ENCODE results near the gene ZNF839.
"Not testable (repeated sequence)": the region's sequence is repeated elsewhere in the genome, so short reads cannot be mapped to it uniquely, and the experiment has no call there.

The ZNF839 gene

GRCh38 chr14:102333795-102334705 lies 14.5 kb downstream of the ZNF839 start:
- no peak overlapping the region for H3K4me3 ChIP-seq (ENCODE audit: low read depth, low read length)

GRCh38 chr14:102335163-102335562 lies 15.6 kb downstream of the ZNF839 start:
- H3K4me3 ChIP-seq (ENCODE audit: low read depth, low read length), result no peak overlapping the region

DNA sequence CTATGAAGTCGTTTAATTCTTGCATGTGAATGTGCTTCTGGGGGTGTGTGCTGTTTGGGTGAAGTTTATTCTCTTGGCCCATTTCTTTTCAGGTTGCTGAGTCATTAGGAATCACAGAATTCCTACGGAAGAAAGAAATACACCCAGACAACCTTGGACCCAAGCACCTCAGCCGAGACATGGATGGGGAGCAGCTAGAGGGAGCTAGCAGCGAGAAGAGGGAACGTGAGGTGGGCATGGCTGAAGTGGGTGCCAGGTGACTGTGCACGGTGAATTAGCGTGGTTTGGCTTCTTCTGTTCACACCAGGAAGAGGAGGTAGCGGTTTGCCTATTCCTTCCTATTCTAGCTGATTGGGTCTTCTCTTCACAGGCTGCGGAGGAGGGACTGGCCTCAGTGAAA lies 19.2 kb downstream of the ZNF839 start:
- no peak overlapping the region for H3K4me3 ChIP-seq (ENCODE audit: low read depth, low read length)

GRCh38 chr14:102341566-102341965 lies 22.0 kb downstream of the ZNF839 start:
- no peak overlapping the region for H3K4me3 ChIP-seq (ENCODE audit: low read depth, low read length)

DNA sequence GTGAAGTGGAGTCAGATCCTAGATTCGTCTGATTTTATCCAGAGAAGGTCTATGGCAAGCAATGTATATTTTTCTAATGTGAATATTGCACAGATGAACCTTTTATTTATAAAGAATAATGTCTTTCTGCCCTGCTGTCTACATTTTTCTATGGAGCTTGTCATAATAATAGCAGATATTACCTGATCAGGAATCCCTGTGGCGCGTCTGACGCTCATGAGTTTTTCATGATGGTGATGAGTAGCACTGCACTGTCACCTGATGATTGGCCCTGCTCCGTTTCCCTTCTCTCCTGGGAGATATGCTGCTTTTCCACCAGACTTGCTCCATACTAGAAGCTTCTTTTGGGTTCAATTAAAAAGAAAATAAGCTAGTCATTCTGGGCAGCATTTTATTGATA lies 22.7 kb downstream of the ZNF839 start:
- no peak overlapping the region for H3K4me3 ChIP-seq (ENCODE audit: low read depth, low read length)

DNA sequence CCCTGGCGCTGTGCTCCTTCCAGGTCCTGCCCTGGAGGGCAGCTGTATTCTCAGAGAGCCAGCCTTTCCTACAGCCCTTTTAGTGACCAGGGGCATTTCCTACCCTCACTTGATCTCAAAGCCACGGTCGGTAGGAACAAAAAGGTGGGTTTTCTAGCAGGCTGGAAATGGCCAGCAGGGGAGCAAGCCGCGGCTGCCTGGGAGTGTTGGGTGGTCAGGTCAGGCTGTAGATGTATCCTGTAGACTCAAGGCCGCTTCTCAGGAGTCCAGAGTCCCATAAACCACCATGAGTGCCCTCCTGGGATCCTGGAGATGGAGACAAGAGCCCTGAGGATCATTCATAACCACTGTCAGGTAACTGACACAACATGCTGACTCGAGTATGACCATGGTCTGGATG lies 24.5 kb downstream of the ZNF839 start:
- H3K4me3 ChIP-seq (ENCODE audit: low read depth, low read length), result no peak overlapping the region

GRCh38 chr14:102344485-102344884 lies 24.9 kb downstream of the ZNF839 start:
- no peak overlapping the region for H3K4me3 ChIP-seq (ENCODE audit: low read depth, low read length)

- no peak overlapping the region for H3K4me3 ChIP-seq (ENCODE audit: low read depth, low read length)
These were observed 25.7 kb downstream of the ZNF839 start for GRCh38 chr14:102345232-102345631.

DNA sequence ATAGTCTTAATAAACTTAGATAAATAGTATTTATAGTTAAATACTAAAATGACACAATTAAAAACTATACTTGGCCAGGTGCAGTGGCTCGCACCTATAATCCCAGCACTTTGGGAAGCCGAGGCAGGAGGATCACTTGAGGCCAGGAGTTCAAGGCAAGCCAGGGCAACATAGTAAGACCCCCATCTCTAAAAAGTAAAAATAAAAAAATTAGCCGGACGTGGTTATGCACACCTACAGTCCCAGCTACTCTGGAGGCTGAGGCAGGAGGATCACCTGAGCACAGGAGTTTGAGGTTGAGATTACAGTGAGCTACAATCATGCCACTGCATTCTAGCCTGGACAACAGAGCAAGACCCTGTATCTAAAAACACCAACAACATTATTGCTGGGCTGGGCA lies 27.1 kb downstream of the ZNF839 start:
- H3K4me3 ChIP-seq (ENCODE audit: low read depth, low read length), result no peak overlapping the region

GRCh38 chr14:102348376-102348775 lies 28.8 kb downstream of the ZNF839 start:
- H3K4me3 ChIP-seq (ENCODE audit: low read depth, low read length), result no peak overlapping the region

DNA sequence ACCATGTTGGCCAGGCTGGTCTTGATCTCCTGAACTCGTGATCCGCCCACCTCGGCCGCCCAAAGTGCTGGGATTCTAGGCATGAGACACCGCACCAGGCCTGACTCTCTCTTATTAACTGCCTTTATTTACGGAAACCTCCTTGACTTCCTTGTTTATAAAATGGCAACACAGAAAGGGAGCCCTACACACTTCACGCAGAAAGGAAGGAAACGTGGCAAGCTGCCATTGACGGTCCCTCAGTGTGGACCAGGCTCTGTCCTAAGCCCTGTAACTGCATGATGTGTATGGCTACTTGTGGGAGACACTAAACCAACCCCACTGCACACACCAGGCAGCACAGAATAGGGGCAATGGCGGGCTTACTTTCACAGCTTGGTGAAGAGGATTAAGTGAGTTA lies 31.5 kb downstream of the ZNF839 start:
- no peak overlapping the region for H3K4me3 ChIP-seq (ENCODE audit: low read depth, low read length)

DNA sequence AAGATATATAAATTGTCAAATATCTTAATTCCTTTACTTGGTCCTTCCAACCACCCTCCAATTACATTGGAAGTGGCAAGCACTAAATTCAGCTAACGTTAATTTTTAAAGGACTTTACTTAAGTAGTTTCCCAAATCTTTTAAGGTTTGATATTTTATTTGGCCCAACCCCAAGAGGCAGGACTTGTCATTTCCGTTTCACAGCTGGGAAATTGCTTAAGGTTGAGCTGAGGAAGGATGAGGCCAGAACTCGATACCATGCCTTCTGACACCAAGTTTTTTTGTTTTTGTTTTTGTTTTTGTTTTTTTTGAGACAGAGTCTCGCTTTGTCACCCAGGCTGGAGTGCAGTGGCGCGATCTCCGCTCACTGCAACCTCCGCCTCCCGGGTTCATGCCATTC lies 32.0 kb downstream of the ZNF839 start:
- H3K4me3 ChIP-seq (ENCODE audit: low read depth, low read length), result not testable (repeated sequence)

DNA sequence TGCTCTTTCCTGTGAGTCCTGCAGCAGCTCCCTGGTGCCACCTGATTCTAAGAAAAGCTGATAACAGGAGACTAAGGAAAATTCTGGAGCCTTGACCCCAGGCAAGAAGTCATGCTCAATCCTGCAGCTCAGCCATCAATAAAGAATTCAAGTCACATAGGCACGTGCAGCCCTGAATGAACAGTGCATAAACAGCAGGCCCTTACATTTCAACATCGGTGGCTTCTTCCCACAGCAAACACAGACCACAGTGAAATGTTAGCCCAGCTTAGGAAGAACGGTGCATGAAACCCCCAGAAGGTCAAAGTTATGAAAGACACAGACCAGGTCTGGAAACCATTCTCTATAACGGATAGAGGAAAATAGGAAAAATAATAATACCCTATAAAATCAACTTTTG lies 32.7 kb downstream of the ZNF839 start:
- no peak overlapping the region for H3K4me3 ChIP-seq (ENCODE audit: low read depth, low read length)

- H3K4me3 ChIP-seq (ENCODE audit: low read depth, low read length), result no peak overlapping the region
These were observed 33.6 kb downstream of the ZNF839 start for GRCh38 chr14:102353126-102353619.

DNA sequence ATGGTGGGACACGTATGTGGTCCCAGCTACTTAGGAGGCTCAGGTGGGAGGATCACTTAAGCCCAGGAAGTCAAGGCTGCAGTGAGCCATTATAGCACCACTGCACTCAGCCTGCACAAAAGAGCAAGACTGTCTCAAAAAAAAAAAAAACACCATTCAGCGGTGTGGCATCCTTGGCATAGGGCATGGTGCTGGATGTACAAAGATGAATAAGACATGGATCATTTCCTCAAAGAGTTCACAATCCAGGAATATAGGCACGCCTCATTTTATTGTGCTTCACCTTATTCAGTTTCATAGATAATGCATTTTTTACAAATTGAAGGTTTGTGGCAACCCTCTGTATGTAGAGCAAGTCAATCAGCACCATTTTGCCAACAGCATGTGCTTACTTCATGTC lies 36.7 kb downstream of the ZNF839 start:
- no peak overlapping the region for H3K4me3 ChIP-seq (ENCODE audit: low read depth, low read length)

DNA sequence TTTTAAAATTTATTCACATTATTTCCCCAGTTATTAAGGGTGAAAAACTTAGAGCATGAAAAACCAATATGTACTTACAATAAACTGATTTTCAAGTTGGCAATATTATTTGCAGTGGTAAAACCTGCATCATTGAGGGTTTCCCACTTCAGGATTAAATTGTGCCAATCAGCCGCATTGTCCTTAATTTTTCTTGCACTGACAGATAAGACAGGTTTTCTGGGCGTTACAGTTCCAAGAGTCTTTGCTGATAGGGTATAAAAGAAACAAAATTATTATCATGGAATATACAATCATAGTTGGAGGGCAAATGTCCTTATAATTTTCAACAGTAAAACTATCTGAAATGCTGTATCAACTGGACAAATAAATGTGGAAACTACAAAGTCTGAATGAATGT lies 39.8 kb downstream of the ZNF839 start:
- no peak overlapping the region for H3K4me3 ChIP-seq (ENCODE audit: low read depth, low read length)

- no peak overlapping the region for H3K4me3 ChIP-seq (ENCODE audit: low read depth, low read length)
These were observed 40.8 kb downstream of the ZNF839 start for GRCh38 chr14:102360388-102360787.

GRCh38 chr14:102362084-102362483 lies 42.5 kb downstream of the ZNF839 start:
- peak overlapping the region; percentile 89 for H3K4me3 ChIP-seq (ENCODE audit: low read depth, low read length)

- peak within 1 kb of the TSS; percentile 89 for H3K4me3 ChIP-seq (ENCODE audit: low read depth, low read length)
These were observed 43.1 kb downstream of the ZNF839 start, which contains the start of the genes CINP and TECPR2 for GRCh38 chr14:102362545-102363181. Gene CINP (minus strand): TSS chr14:102362890. CDS start chr14:102362851, 39 bp downstream. Gene TECPR2 (plus strand): TSS chr14:102362941. CDS start chr14:102376722, 13,781 bp downstream.

DNA sequence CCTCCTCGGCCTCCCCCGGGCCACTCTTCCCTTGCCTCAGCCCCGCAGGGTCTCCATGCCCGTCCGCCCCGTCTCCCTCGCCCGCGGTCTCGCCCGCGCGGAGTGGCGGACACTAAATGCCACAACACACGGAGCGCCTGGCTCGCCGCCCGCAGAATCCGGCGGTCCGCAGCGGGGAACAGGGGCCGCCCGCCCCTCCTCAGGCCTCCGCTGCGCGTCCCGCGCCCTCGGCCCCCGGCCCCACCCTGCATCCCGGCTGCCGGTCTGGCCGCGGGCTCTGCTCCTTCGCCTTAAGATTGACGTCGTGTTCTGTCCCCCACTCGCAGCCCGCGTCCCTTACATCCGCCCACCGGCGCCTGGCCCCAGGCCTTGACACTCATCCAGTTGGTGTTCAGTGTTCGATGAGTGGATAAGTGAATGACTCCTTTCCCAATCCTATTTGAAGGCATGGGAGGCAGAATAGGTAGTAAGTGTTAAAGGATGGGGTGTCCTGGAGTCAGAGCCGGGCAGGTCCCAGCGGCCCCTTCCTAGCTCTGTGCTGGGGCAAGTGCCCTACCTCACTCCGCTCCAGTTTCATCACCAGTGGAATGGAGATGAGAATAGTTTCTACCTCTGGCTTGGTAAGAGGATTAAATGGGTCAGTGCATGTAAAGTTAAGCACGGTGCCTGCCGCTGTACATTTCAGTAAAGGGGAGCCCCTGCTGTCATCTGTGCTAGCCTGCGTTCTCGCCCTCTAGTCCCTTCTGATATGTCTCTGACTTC lies 43.8 kb downstream of the ZNF839 start:
- H3K4me3 ChIP-seq (ENCODE audit: low read depth, low read length), result peak overlapping the region; percentile 89

DNA sequence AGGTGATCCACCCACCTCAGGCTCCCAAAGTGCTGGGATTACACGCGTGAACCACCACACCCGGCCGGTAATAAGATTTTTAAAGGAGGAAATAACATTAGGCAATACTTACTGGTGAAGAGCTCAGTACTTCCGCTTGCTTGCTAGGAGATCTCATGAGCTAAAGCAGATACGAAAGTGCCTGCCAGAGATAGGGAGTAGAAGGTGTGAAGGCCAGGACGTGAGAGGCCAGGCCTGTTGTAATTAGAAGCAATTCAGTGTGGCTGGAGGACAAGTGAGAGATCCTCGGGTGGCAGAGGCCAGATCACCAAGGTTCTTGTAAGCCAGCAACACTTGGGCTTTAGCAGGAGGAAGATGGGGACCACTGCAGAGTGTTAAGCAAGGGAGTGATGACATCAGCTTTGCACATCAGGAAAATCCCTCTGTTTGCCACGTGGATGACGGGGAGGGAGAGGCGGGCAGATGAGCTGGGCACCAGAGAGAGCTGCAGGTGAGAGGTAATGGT lies 50.8 kb downstream of the ZNF839 start:
- H3K4me3 ChIP-seq (ENCODE audit: low read depth, low read length), result no peak overlapping the region
